Upper lobe of left lung (tissue), 4 donors: ENCODE data around the gene CELF3.

Source experiments
- POLR2A ChIP-seq, 4 donors: fragments of 450-650 bp; IDR thresholded peaks; one replicate each; pipeline ENCODE4 v1.5.1; 2016 to 2017; ENCODE audit warnings: antibody characterized with exemption in 4 of 4, mild to moderate bottlenecking in 2 of 4
- POLR2AphosphoS5 ChIP-seq, 2 donors: sonication (generic); formaldehyde crosslinking; IDR thresholded peaks; one replicate each; pipeline ENCODE4 v1.5.1; 2017; ENCODE audit warnings: antibody characterized with exemption in 2 of 2
- TF ChIP-seq, protein P1 (sequence below), 6 experiments: fragments of 450-650 bp in 4 of 6; fragments of 200-600 bp in 2 of 6; sonication (generic) in 2 of 6; IDR thresholded peaks; one replicate each; pipeline ENCODE4 v1.5.1; 2016 to 2019; ENCODE audit warnings: antibody characterized with exemption in 6 of 6

DNA sequence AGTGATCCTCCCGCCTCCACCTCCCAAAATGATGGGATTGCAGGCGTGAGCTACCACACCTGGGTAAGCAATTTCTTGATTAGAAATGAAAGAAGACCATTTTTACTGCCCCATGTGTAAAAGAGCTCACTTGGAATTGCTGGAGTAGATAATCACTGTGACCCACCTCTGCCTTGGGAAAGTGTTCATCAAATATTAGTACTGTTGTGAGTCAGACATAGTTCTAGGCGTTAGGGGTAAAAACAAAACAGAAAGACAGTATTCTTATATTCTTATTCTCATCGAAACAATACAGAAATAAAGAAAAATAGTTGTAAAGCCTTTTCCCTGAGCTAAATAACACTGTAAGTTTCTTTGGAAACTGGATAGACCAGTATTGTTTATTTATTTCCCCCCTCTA, 36.2 kb downstream of the CELF3 start:
- TF ChIP-seq, protein P1, sequence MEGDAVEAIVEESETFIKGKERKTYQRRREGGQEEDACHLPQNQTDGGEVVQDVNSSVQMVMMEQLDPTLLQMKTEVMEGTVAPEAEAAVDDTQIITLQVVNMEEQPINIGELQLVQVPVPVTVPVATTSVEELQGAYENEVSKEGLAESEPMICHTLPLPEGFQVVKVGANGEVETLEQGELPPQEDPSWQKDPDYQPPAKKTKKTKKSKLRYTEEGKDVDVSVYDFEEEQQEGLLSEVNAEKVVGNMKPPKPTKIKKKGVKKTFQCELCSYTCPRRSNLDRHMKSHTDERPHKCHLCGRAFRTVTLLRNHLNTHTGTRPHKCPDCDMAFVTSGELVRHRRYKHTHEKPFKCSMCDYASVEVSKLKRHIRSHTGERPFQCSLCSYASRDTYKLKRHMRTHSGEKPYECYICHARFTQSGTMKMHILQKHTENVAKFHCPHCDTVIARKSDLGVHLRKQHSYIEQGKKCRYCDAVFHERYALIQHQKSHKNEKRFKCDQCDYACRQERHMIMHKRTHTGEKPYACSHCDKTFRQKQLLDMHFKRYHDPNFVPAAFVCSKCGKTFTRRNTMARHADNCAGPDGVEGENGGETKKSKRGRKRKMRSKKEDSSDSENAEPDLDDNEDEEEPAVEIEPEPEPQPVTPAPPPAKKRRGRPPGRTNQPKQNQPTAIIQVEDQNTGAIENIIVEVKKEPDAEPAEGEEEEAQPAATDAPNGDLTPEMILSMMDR (IDR thresholded peaks at IDR 0.05), result no peak
- TF ChIP-seq POLR2AphosphoS5 (IDR thresholded peaks at IDR 0.05) (no peak), POLR2A (IDR thresholded peaks at IDR 0.05) (no peak)
